Psoas muscle (tissue), 8 donors: Measurements from ENCODE around the gene KHK. TPM values are rescaled to one million over a fixed set of nuclear protein-coding genes. Genes with fewer than 3 reads are reported as not detected.
A peak's percentile ranks its signal among the peaks of the same experiment; 100 is the strongest.
"Not testable (repeated sequence)": the region's sequence is repeated elsewhere in the genome, so short reads cannot be mapped to it uniquely, and the experiment has no call there.

Source experiments
- ATAC-seq, 4 donors: fragments of 200-7000 bp; cut with Tn5 transposase; one replicate each; pipeline ENCODE4 v1.9.1; 2020; ENCODE audit warnings: moderate library complexity in 3 of 4, mild to moderate bottlenecking in 2 of 4
- DNase-seq, 2 donors: peaks; one replicate each; pipeline ENCODE4 v3.0.0-alpha.2; 2020
- H3K27ac ChIP-seq: fragments of 200-600 bp; one replicate; pipeline ENCODE4 v1.8.0; 2022
- H3K27me3 ChIP-seq, 3 donors: fragments of 200-600 bp in 1 of 3; one replicate each; pipeline versions ENCODE4 v1.6.1 to v1.8.0; 2013 to 2022; ENCODE audit warnings: low read length in 2 of 3, mild to moderate bottlenecking in 2 of 3, moderate library complexity in 1 of 3; ENCODE audit not compliant: insufficient read depth in 3 of 3
- H3K36me3 ChIP-seq, 2 donors: fragments of 200-600 bp in 1 of 2; one replicate each; pipeline versions ENCODE4 v1.6.1 to v1.8.0; 2013 to 2022; ENCODE audit warnings: low read depth in 1 of 2, mild to moderate bottlenecking in 1 of 2, moderate library complexity in 1 of 2; ENCODE audit not compliant: insufficient read depth in 1 of 2
- H3K4me1 ChIP-seq: fragments of 200-600 bp; one replicate; pipeline ENCODE4 v1.8.0; 2022
- H3K4me3 ChIP-seq: fragments of 200-600 bp; one replicate; pipeline ENCODE4 v1.8.0; 2022; ENCODE audit warnings: mild to moderate bottlenecking
- H3K9me3 ChIP-seq: fragments of 200-600 bp; one replicate; pipeline ENCODE4 v1.8.0; 2022
- WGBS, 3 donors: extraction: QIAGEN DNeasy Blood & Tissue Kit; methylation state at CpG; one replicate each; pipeline versions ENCODE4 v1.1.6 to v1.1.7; 2013; 5-methylcytosine and 5-hydroxymethylcytosine counted together
- intact Hi-C, 2 donors: fragments of 100-400 bp; cut with DNase I; formaldehyde crosslinking; loops; one replicate each; pipeline versions ENCODE4 v1.11.0 to v1.14.2; 2022
- polyA plus RNA-seq, 3 donors: library from polyadenylated mRNA; stranded (reverse); fragments of 200-250 nt; gene quantifications; one replicate each; pipeline ENCODE4 v1.2.3, GENCODE V29; 2013
- total RNA-seq, 4 donors: library from RNA; stranded (reverse); fragmentation: NEBNext Ultra II Directional in 2 of 4; extraction: Animal tissue kit (Norgen Biotek cat#: 25700) in 2 of 4; gene quantifications; one replicate each; pipeline versions ENCODE4 v1.2.1 to v1.2.4, GENCODE V29; 2021 to 2023
- TF ChIP-seq, protein P1 (sequence below): fragments of 200-600 bp; IDR thresholded peaks from one replicate; pipeline ENCODE4 v1.8.0; 2022; ENCODE audit warnings: antibody characterized with exemption
- donor health status: healthy with polysubstance abuse.
- donor health status: DM: no; HTN: no; CAD: no; lungs with moderate emphysema.
- donor health status: Bipolar disorder and iron deficiency.
- donor health status: healthy.
- donor health status: DM: yes; HTN: yes; CAD: no.
- donor health status: DM: no; HTN: no; CAD: no.
- donor health status: DM: no; HTN: no; CAD: no.
- donor health status: DM: yes; HTN: yes; CAD: no.

The KHK gene
- total and polyA plus RNA-seq, 7 donors, result 1.5 to 5.8 (median 2.5) TPM

DNA sequence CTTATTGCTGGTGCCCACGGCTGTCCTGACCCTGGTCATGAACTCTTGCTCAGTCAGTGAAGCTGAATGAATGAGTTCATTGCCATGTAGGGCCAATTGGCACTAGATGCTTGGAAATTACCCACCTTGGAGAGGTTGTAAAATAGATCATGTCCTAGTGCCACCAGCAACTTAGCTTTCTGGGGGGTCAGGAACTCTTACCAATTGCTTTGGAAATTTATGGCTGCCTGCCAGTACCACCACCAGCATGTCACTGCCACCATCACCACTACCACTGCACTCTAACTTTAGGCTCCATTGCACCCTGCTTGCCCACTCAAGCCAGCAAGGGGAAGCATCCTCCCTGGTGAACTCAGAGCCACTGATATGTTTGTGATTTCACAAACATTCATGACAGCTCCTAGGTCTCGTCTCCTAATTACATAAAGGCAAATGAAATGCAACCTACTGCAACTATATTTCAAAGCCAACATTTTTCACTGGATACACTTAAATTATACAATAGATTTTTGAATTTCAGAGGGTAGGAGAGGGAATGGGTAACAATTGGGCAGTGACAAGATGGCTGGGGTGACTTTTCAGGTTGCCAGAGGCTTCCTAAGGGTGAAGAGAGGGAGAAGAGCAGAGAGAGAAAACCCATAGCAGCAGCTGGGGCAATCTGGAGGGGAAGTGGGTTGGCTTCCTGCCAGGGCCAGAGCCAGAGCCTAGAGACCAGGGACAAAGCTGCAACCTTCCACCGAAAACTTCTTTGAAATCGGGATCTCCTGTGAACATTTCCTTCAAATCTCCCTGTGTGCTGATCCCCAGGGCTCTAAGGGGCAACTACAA, 11.6 kb upstream of the KHK start:
- H3K36me3 ChIP-seq, result peaks cover 3 to 5% of the 10 kb centered on the region in 2 donors
- peak; percentile 36 to 71 for DNase-seq
- intact Hi-C loops, result no loop called here
- H3K4me1 ChIP-seq, result peaks cover 13% of the 10 kb centered on the region
- ATAC-seq, result no peak
- no peaks in the 10 kb centered on the region for H3K27me3 ChIP-seq
- H3K4me3 ChIP-seq, result no peak overlapping the region
- 41 to 56% (median 50%) methylated on average over 4 of the region's 4 CpGs for WGBS, 3 donors
- TF ChIP-seq, protein P1, sequence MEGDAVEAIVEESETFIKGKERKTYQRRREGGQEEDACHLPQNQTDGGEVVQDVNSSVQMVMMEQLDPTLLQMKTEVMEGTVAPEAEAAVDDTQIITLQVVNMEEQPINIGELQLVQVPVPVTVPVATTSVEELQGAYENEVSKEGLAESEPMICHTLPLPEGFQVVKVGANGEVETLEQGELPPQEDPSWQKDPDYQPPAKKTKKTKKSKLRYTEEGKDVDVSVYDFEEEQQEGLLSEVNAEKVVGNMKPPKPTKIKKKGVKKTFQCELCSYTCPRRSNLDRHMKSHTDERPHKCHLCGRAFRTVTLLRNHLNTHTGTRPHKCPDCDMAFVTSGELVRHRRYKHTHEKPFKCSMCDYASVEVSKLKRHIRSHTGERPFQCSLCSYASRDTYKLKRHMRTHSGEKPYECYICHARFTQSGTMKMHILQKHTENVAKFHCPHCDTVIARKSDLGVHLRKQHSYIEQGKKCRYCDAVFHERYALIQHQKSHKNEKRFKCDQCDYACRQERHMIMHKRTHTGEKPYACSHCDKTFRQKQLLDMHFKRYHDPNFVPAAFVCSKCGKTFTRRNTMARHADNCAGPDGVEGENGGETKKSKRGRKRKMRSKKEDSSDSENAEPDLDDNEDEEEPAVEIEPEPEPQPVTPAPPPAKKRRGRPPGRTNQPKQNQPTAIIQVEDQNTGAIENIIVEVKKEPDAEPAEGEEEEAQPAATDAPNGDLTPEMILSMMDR, result no peak
- no peak overlapping the region for H3K27ac ChIP-seq
- H3K9me3 ChIP-seq, result no peaks in the 10 kb centered on the region

DNA sequence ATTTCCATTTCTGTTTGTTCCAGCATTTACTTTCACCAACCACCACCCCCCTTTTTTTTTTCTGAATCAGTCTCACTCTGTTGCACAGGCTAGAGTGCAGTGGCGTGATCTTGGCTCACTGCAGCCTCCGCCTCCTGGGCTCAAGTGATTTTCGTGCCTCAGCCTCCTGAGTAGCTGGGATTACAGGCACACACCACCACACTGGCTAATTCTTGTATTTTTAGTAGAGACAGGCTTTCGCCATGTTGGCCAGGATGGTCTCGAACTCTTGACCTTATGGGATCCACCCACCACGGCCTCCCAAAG, 11.1 kb upstream of the KHK start:
- ATAC-seq, H3K4me3 ChIP-seq, H3K27ac ChIP-seq, H3K4me1 ChIP-seq, DNase-seq, intact Hi-C loops, H3K9me3 ChIP-seq, H3K27me3 ChIP-seq, H3K36me3 ChIP-seq: not testable (repeated sequence)
- WGBS, 3 donors, result 70 to 84% (median 72%) methylated on average over 6 of the region's 6 CpGs

DNA sequence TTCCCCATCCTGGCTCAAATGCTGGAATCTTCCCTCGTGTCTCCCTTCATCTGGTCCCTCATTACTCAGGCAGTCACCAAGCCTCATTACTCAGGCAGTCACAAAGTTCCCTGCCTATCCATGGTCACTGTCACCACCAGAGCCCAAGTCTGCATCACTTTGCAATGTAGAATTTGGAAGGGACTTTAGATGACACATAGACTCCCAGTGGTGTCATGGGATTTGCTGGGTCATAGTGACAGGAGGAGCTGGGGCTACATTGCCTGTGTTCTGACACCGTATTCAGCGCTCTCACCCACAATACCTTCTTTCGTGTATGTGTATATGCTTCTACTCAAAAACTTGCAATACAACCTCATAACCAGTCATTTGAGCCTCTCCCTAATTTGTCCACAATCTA, 10.2 kb upstream of the KHK start:
- H3K27me3 ChIP-seq, result no peaks in the 10 kb centered on the region
- H3K36me3 ChIP-seq, result no peaks in the 10 kb centered on the region
- peaks cover 6% of the 10 kb centered on the region for H3K4me1 ChIP-seq
- no peak overlapping the region for H3K27ac ChIP-seq
- WGBS, 3 donors, result 61 to 77% (median 64%) methylated on average over 4 of the region's 4 CpGs
- ATAC-seq (no peak), DNase-seq (no peak)
- H3K9me3 ChIP-seq, result no peaks in the 10 kb centered on the region
- H3K4me3 ChIP-seq, result no peak overlapping the region
- TF ChIP-seq, protein P1, result no peak
- intact Hi-C loops, result no loop called here

DNA sequence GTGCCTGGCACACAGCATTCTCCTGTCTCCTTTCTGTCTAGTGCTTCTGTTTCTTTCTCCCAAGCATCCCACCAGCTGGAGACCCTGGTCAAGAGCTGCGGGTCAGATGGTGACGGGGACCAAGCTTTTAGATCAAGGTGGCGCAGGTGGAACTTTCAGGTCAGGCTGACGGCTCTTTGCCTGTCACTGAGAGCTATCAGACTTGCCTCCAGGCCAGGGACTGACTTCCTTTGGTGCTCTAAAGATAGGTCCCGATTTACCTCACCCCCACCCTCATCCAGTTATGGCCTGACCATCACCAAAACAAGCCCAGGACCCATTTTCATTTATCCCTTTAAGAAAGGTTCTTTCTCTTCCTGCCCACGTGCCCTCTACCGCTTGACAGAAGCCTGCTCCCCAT, 9.3 kb upstream of the KHK start:
- intact Hi-C loops, result no loop called here
- ATAC-seq, result no peak
- no peak overlapping the region for H3K27ac ChIP-seq
- TF ChIP-seq, protein P1, result no peak
- H3K27me3 ChIP-seq, result no peaks in the 10 kb centered on the region
- no peak overlapping the region for H3K4me3 ChIP-seq
- DNase-seq, result no peak
- whole genome bisulfite sequencing, 3 donors, result 55 to 65% (median 61%) methylated on average over 7 of the region's 7 CpGs
- H3K9me3 ChIP-seq, result no peaks in the 10 kb centered on the region
- H3K36me3 ChIP-seq, result no peaks in the 10 kb centered on the region
- peaks cover 11% of the 10 kb centered on the region for H3K4me1 ChIP-seq

DNA sequence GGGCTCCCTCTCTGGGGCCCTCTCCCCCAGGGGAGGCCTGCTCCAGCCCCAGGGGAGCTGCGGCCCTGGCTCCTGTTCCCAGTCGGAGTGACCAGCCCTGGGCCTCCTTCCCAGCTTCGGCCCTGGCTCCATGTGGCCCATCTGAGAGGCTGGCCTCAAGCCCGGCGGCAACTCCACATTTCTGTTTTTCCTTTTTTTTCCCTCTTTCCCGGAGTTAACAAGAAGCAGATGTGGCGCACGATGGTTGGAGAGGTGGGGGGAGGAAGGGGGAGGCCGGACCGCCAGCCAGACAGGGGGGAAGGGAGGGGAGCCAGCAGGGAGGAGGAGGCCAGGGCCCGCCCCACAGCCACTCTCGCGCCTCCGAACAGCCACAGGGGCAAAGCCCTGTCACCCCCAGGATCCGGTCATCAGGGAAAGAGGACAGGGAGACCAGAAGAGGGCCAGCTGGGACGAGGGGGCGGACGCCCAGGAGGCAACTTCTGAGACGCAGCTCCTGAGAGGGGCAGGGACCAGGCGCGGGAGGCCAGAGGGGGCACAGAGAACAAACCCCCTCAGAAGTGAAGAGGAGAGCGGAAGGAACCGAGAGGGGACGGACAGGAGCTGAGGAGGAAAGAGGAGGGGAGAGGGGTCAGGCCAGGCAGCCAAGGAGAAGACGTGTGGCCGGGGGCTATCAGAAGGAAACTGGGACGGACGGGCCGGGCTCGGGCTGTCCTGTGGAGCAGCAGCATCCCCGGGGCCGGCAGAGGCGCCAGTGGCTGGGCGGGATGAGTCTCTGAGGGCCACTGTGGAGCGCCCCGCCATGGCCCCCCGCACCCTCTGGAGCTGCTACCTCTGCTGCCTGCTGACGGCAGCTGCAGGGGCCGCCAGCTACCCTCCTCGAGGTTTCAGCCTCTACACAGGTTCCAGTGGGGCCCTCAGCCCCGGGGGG, 8.0 kb upstream of the KHK start, which contains the start of gene EMILIN1:
TSS of gene EMILIN1 (plus strand) at position 349 of the 928 bp plus-strand sequence. CDS start at position 800, 451 bp downstream.
- DNase-seq (peak; percentile 86 to 90), ATAC-seq (peak in 2 of 4 donors; percentile 16 to 26)
- H3K36me3 ChIP-seq, result no peaks in the 10 kb centered on the region
- H3K4me3 ChIP-seq, result peak within 1 kb of the TSS; percentile 64
- intact Hi-C loops, result no loop called here
- TF ChIP-seq, protein P1, result no peak
- H3K27ac ChIP-seq, result peak within 1 kb of the TSS; percentile 67
- peaks cover 11% of the 10 kb centered on the region for H3K4me1 ChIP-seq
- 23 to 36% (median 28%) methylated on average over 24 to 41 of the region's 41 CpGs for WGBS, 3 donors
- H3K27me3 ChIP-seq, result no peaks in the 10 kb centered on the region
- no peaks in the 10 kb centered on the region for H3K9me3 ChIP-seq
